HepG2 (cell line): Measurements from ENCODE around the gene SHISA6. TPM values are rescaled to one million over a fixed set of nuclear protein-coding genes. Genes with fewer than 3 reads are reported as not detected.

Source experiments
- ATAC-seq: fragments of 200-7000 bp; cut with Tn5 transposase; 3 replicates; pipeline ENCODE4 v1.9.1; 2020; ENCODE audit warnings: mild to moderate bottlenecking, moderate library complexity
- BruUV-seq: library from RNA; stranded (reverse); fragments of 400-500 nt; replicated peaks from 2 replicates; lab custom pipeline; 2021; lab: Mats Ljungman, UMichigan
- CTCF ChIA-PET: fragments of 300-600 bp; formaldehyde crosslinking; extraction: SDS; loops from one replicate; lab custom pipeline; 2021; ENCODE audit warnings: low total read pairs, inconsistent platforms, low intra/inter-chr PET ratio; lab: Yijun Ruan, JAX
- POLR2A ChIA-PET: fragments of 350-600 bp; sonication (Branson Sonifier 250); formaldehyde crosslinking; loops from one replicate; lab custom pipeline; 2020; ENCODE audit warnings: antibody characterized with exemption, inconsistent platforms; lab: Yijun Ruan, JAX
- DNase-seq: peaks from one replicate; pipeline ENCODE4 v3.0.0-alpha.2; 2015; ENCODE audit warnings: low spot score
- FAIRE-seq: peaks from 3 replicates; lab custom pipeline; 2011; peaks lifted over from hg19 to GRCh38; lab: Jason Lieb, UNC
- H2AFZ ChIP-seq: one replicate; pipeline ENCODE4 v1.6.1; 2011; ENCODE audit warnings: low read length, inconsistent platforms
- H3K27ac ChIP-seq: fragments of 300-600 bp; 3 replicates; pipeline ENCODE4 v1.8.0; 2011; ENCODE audit warnings: mixed run types, mild to moderate bottlenecking, mixed read lengths, low read length, inconsistent platforms; ENCODE audit not compliant: insufficient read depth; ENCODE audit errors: extremely low read length
- H3K27me3 ChIP-seq, 2 experiments: fragments of 200-600 bp in 1 of 2; 2 replicates in 1 of 2; 3 replicates in 1 of 2; pipeline versions ENCODE4 v1.6.0 to v1.8.0; 2011; ENCODE audit warnings: low read length in 2 of 2, mild to moderate bottlenecking in 2 of 2, moderate library complexity in 2 of 2, inconsistent platforms in 1 of 2; ENCODE audit not compliant: insufficient read depth in 2 of 2, control insufficient read depth in 1 of 2
- H3K36me3 ChIP-seq, 2 experiments: fragments of 200-600 bp in 1 of 2; replicated peaks in 1 of 2; 2 replicates in 1 of 2; 3 replicates in 1 of 2; pipeline versions ENCODE4 v1.5.1 to v1.8.0; 2011; ENCODE audit warnings: low read length in 2 of 2, inconsistent platforms in 1 of 2; ENCODE audit not compliant: insufficient read depth in 2 of 2, control insufficient read depth in 1 of 2
- H3K4me1 ChIP-seq: 2 replicates; pipeline ENCODE4 v1.5.1; 2012; ENCODE audit warnings: low read length, inconsistent platforms; ENCODE audit not compliant: insufficient read depth
- H3K4me2 ChIP-seq: 2 replicates; pipeline ENCODE4 v1.6.0; 2011; ENCODE audit warnings: low read depth, low read length, inconsistent platforms
- H3K4me3 ChIP-seq, 3 experiments: fragments of 200-600 bp in 1 of 3; sonication (generic), shearing (Covaris generic) in 1 of 3; replicated peaks in 1 of 3; 2 replicates each; pipeline ENCODE4 v1.5.1; 2011 to 2016; ENCODE audit warnings: low read length in 3 of 3, inconsistent platforms in 2 of 3, low read depth in 2 of 3, mild to moderate bottlenecking in 2 of 3, control low read depth in 1 of 3, mixed read lengths in 1 of 3; ENCODE audit not compliant: insufficient read depth in 1 of 3
- H3K79me2 ChIP-seq: one replicate; pipeline ENCODE4 v1.6.1; 2011; ENCODE audit warnings: low read length, inconsistent platforms; ENCODE audit not compliant: insufficient read depth
- H3K9ac ChIP-seq: 2 replicates; pipeline ENCODE4 v1.6.0; 2011; ENCODE audit warnings: mild to moderate bottlenecking, low read depth, low read length, inconsistent platforms; ENCODE audit not compliant: insufficient read depth
- H3K9me3 ChIP-seq: 2 replicates; pipeline ENCODE4 v1.5.1; 2012; ENCODE audit warnings: mild to moderate bottlenecking, low read length
- H4K20me1 ChIP-seq: 2 replicates; pipeline ENCODE4 v1.6.0; 2011; ENCODE audit warnings: inconsistent platforms, mild to moderate bottlenecking, low read length, moderate library complexity; ENCODE audit not compliant: insufficient read depth
- HOXA7 ChIP-seq: sonication (generic); formaldehyde crosslinking; IDR thresholded peaks from 2 replicates; pipeline ENCODE4 v1.8.1; 2022; ENCODE audit warnings: mild to moderate bottlenecking, missing genetic modification reagents, moderate library complexity
- MXD1 ChIP-seq: sonication (generic); formaldehyde crosslinking; IDR thresholded peaks from 2 replicates; pipeline ENCODE4 v1.4.0; 2020; ENCODE audit warnings: mild to moderate bottlenecking, missing genetic modification reagents
- ZNF629 ChIP-seq: sonication (generic); formaldehyde crosslinking; conservative IDR thresholded peaks from 2 replicates; pipeline ENCODE4 v1.5.0; 2020; ENCODE audit warnings: missing genetic modification reagents
- ZNF891 ChIP-seq: sonication (generic); formaldehyde crosslinking; IDR thresholded peaks from 2 replicates; pipeline ENCODE4 v1.5.0; 2020; ENCODE audit warnings: mild to moderate bottlenecking, missing genetic modification reagents
- WGBS: methylation state at CpG from one replicate; pipeline ENCODE4 v1.1.6; 2017; ENCODE audit warnings: low lambda C conversion rate; 5-methylcytosine and 5-hydroxymethylcytosine counted together
- in situ Hi-C: cut with HindIII; loops from 2 replicates; pipeline ENCODE4 v1.10.0; 2017; ENCODE audit warnings: low pct_unique_long_range_greater_than_20kb; ENCODE audit not compliant: extremely low pct_ligation_motif_present
- intact Hi-C: fragments of 100-400 bp; cut with micrococcal nuclease; formaldehyde crosslinking; loops from one replicate; pipeline ENCODE4 v1.10.0; 2022; ENCODE audit not compliant: unreplicated experiment
- polyA plus RNA-seq, 8 experiments: library from polyadenylated mRNA; depleted of rRNA in 3 of 8; stranded (reverse) in 7 of 8; unstranded in 1 of 8; fragments of >200 nt; fragmentation: Illumina TruSeq in 4 of 8; extraction: Trizol in 4 of 8; gene quantifications; 2 replicates each; pipeline versions ENCODE4 v1.2.1 to v1.2.3, GENCODE V29; 2011 to 2016; ENCODE audit warnings: low read depth in 4 of 8, missing spikeins in 1 of 8, mixed read lengths in 1 of 8; ENCODE audit not compliant: insufficient read depth in 1 of 8
- total RNA-seq, 5 experiments: library from RNA; depleted of rRNA; stranded (reverse); fragments of >200 nt; fragmentation: Illumina TruSeq; extraction: Trizol; gene quantifications; 2 replicates each; pipeline ENCODE4 v1.2.3, GENCODE V29; 2016; ENCODE audit warnings: low read depth in 1 of 5
- TF ChIP-seq, protein P1 (sequence below): sonication (generic); formaldehyde crosslinking; IDR thresholded peaks from 2 replicates; pipeline ENCODE4 v1.5.1; 2020; ENCODE audit warnings: missing genetic modification reagents, mild to moderate bottlenecking, borderline replicate concordance

SHISA6 gene
- total and polyA plus RNA-seq, 2 of the 13 experiments (the other 11 are each of a cell fraction or from before 2014, with no cell fraction given): not detected

DNA sequence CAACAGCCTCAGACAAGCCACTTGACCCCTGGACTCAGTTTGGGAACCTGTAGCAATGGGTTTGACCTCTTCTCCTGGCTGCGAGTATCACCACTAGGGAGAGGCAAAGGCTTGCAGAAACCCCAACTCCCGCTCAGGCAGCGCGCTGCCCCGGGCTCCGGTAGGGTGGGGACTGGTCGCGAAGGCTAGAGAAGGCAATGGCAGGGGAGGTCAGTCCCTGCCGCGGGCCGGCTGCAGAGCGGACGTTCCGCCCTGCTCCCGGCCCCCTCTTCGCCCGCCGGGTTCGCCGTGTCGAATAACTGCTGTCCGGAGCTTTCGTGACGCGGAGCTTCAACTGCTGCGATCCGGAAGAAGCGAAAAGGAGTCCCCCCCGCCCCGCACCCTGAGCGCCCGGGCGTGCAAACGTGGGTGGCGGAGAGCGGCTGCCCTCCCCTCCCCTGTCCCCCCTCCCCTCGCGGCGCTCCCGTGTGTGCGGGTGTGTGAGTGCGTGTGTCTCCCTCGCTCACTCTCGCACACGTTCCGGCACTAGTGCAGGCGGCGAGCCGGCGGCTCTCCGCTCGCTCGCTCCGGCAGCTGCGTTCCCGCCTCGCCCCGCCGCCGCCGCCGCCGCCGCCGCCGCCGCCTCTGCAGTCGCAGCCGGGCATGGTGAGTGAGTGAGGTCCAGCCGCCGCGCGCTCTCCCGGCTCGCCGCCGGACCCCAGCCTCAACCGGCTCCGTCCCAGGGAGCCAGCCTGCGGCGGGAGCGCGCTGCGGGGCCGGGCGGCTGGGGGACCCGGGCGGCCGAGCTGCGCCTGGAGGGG lies 772 bp upstream of the SHISA6 start:
- DNase-seq (no peak), ATAC-seq (no peak), FAIRE-seq (no peak)
- ChIA-PET CTCF (no interaction called here), POLR2A (no interaction called here)
- no peaks in the 10 kb centered on the region for H3K79me2 ChIP-seq
- WGBS: 32% methylated on average over 15 of the region's 90 CpGs
- H3K4me3 ChIP-seq: no peak overlapping the region
- peaks cover 0 to 7% of the 10 kb centered on the region in 2 experiments; a peak in 3 of 5 replicates for H3K27me3 ChIP-seq
- intact Hi-C loops (no loop called here), in situ Hi-C loops (no loop called here)
- H3K27ac ChIP-seq: no peak overlapping the region
- no peaks in the 10 kb centered on the region for H3K9me3 ChIP-seq
- H3K4me2 ChIP-seq: no peak overlapping the region
- H3K4me1 ChIP-seq: no peaks in the 10 kb centered on the region
- BruUV-seq: no TSS peak
- H2AFZ ChIP-seq: no peak overlapping the region
- H3K9ac ChIP-seq: no peak overlapping the region
- no peaks in the 10 kb centered on the region for H3K36me3 ChIP-seq
- TF ChIP-seq ZNF629 (CRISPR knock-in tag): peak; percentile 66
- TF ChIP-seq, protein P1, sequence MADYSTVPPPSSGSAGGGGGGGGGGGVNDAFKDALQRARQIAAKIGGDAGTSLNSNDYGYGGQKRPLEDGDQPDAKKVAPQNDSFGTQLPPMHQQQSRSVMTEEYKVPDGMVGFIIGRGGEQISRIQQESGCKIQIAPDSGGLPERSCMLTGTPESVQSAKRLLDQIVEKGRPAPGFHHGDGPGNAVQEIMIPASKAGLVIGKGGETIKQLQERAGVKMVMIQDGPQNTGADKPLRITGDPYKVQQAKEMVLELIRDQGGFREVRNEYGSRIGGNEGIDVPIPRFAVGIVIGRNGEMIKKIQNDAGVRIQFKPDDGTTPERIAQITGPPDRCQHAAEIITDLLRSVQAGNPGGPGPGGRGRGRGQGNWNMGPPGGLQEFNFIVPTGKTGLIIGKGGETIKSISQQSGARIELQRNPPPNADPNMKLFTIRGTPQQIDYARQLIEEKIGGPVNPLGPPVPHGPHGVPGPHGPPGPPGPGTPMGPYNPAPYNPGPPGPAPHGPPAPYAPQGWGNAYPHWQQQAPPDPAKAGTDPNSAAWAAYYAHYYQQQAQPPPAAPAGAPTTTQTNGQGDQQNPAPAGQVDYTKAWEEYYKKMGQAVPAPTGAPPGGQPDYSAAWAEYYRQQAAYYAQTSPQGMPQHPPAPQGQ: no peak
- no peaks in the 10 kb centered on the region for H4K20me1 ChIP-seq

- Histone ChIP-seq H3K9me3 (no peaks in the 10 kb centered on the region), H3K27me3 (peaks cover 0 to 9% of the 10 kb centered on the region in 2 experiments; a peak in 3 of 5 replicates), H3K4me1 (no peaks in the 10 kb centered on the region), H4K20me1 (no peaks in the 10 kb centered on the region), H3K79me2 (no peaks in the 10 kb centered on the region), H3K36me3 (no peaks in the 10 kb centered on the region), H3K4me2 (no peak overlapping the region)
- ATAC-seq: no peak
- in situ Hi-C loops: no loop called here
- BruUV-seq: no TSS peak
- intact Hi-C loops: no loop called here
- no peak for DNase-seq
- WGBS: 85% methylated on average over 54 of the region's 58 CpGs
- CTCF ChIA-PET: no interaction called here
- no peak for TF ChIP-seq HOXA7
- TF ChIP-seq MXD1 (CRISPR knock-in tag): no peak
- no peak for TF ChIP-seq ZNF891 (CRISPR knock-in tag)
- TF ChIP-seq, all 625 proteins: peak for 0
- Histone ChIP-seq H3K27ac (no peak overlapping the region), H2AFZ (no peak overlapping the region), H3K9ac (no peak overlapping the region), H3K4me3 (no peak overlapping the region)
- POLR2A ChIA-PET: no interaction called here
- no peak for FAIRE-seq
Measured at GRCh38 chr17:11241611-11242226, 706 bp downstream of the SHISA6 start.
